T-helper 2 cell treated with Interferon-gamma antibody and Interleukin-4, amounts not matched to agents 5 μg/mL and 100 μg/mL, for 36 hours (primary cell): ENCODE data around the gene CITED4.

Experiments used
- DNase-seq: peaks from one replicate; pipeline ENCODE4 v3.0.0; 2021; ENCODE audit warnings: low spot score
- H3K27ac Mint-ChIP-seq: one replicate; pipeline ENCODE4 v1.8.0; 2021; ENCODE audit warnings: mild to moderate bottlenecking, mixed read lengths
- H3K27me3 Mint-ChIP-seq: one replicate; pipeline ENCODE4 v1.8.0; 2021; ENCODE audit warnings: low read depth, mixed read lengths
- H3K36me3 Mint-ChIP-seq: one replicate; pipeline ENCODE4 v1.8.0; 2021; ENCODE audit warnings: low read depth, mixed read lengths
- H3K4me1 Mint-ChIP-seq: one replicate; pipeline ENCODE4 v1.8.0; 2021; ENCODE audit warnings: low read depth, mixed read lengths
- H3K4me3 Mint-ChIP-seq: one replicate; pipeline ENCODE4 v1.8.0; 2022; ENCODE audit warnings: mild to moderate bottlenecking, moderate library complexity, mixed read lengths
- H3K9me3 Mint-ChIP-seq: one replicate; pipeline ENCODE4 v1.8.0; 2021; ENCODE audit warnings: mixed read lengths

The CITED4 gene

DNA sequence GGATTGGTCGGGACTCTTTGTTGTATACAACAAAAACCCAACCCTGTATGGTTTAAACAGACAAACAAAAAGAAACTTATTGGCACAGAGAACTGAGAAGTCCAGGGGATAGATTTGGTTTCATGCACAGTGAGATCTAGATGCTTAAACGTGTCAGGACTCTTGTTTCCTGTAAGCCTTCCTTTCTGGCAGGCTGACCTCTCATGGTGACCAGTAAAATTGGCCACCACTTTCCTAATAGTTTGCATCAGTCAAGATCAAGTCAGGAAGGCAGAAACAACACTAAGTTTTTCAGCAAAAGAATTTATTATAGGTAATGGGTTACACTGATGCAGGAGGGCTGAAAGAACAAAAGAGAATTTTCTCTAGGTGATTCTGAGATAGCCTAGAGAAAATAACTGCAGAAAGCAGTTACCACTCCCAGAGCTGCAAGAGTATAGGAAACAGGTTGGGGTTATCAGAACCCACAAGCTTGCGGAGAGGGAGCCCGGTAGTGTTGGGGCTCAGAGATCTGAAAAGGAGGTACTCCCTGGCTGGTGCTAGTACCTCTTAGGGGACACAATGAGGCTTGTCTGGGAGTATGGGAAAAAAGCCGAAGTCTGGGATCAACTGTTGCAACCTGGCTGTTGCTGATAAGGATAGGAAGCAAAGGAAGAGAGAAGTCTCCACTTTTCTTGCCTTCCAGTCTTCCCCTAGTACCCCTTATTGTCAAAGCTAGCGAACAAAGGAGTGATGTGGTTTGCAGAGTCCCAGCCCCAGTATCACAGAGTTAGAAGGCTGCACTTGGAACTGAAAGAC lies 21.4 kb downstream of the CITED4 start:
- Mint-ChIP-seq H3K27ac (peak overlapping the region; percentile 72), H3K4me3 (peak overlapping the region; percentile 54)
- no peak for DNase-seq

GRCh38 chr1:40839943-40840335 lies 22.2 kb downstream of the CITED4 start:
- no peaks in the 10 kb centered on the region for H3K9me3 Mint-ChIP-seq
- no peaks in the 10 kb centered on the region for H3K36me3 Mint-ChIP-seq
- peak overlapping the region; percentile 54 for H3K4me3 Mint-ChIP-seq
- peak overlapping the region; percentile 72 for H3K27ac Mint-ChIP-seq
- peaks cover 23% of the 10 kb centered on the region for H3K4me1 Mint-ChIP-seq
- no peaks in the 10 kb centered on the region for H3K27me3 Mint-ChIP-seq
- no peak for DNase-seq

More for the DNA sequence above, 21.4 kb downstream of the CITED4 start:
- Mint-ChIP-seq H3K9me3 (no peaks in the 10 kb centered on the region), H3K36me3 (no peaks in the 10 kb centered on the region), H3K4me1 (peaks cover 28% of the 10 kb centered on the region), H3K27me3 (no peaks in the 10 kb centered on the region)

- Mint-ChIP-seq H3K27me3 (no peaks in the 10 kb centered on the region), H3K4me1 (peaks cover 20% of the 10 kb centered on the region), H3K36me3 (no peaks in the 10 kb centered on the region), H3K4me3 (no peak overlapping the region), H3K27ac (no peak overlapping the region), H3K9me3 (no peaks in the 10 kb centered on the region)
- no peak for DNase-seq
Measured at GRCh38 chr1:40838980-40839942, 22.9 kb downstream of the CITED4 start.

DNA sequence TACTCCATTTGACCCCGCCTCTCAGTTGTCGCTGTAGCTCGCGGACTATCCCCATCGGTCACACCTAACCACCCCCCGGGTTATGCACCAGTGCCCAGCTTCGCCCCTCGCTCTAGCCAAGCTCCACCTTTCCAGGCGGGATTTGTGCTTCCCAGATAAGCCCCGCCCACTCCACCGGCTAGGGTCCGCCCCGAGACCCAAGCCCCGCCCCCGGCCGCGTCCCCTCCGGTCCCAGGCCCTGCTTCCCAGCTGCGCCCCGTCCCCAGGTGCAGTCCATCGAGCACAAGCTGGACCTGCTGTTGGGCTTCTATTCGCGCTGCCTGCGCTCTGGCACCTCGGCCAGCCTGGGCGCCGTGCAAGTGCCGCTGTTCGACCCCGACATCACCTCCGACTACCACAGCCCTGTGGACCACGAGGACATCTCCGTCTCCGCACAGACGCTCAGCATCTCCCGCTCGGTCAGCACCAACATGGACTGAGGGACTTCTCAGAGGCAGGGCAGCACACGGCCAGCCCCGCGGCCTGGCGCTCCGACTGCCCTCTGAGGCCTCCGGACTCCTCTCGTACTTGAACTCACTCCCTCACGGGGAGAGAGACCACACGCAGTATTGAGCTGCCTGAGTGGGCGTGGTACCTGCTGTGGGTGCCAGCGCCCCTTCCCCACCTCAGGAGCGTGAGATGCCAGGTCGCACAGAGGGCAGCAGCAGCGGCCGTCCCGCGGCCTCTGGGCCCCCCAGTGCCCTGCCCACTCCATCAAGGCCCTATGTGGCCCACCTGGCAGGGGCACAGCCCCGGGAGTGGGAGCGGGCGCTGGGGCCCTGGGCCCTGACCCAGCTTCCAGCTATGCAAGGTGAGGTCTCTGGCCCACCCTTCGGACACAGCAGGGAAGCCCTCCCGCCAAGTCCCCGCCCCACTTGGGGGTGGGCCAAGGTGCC lies 23.9 kb downstream of the CITED4 start:
- H3K9me3 Mint-ChIP-seq = no peaks in the 10 kb centered on the region
- no peak overlapping the region for H3K4me3 Mint-ChIP-seq
- no peak for DNase-seq
- H3K27me3 Mint-ChIP-seq = no peaks in the 10 kb centered on the region
- H3K27ac Mint-ChIP-seq = no peak overlapping the region
- peaks cover 20% of the 10 kb centered on the region for H3K4me1 Mint-ChIP-seq
- no peaks in the 10 kb centered on the region for H3K36me3 Mint-ChIP-seq

- H3K4me1 Mint-ChIP-seq = peaks cover 20% of the 10 kb centered on the region
- DNase-seq = no peak
- no peaks in the 10 kb centered on the region for H3K9me3 Mint-ChIP-seq
- H3K36me3 Mint-ChIP-seq = no peaks in the 10 kb centered on the region
- no peak overlapping the region for H3K4me3 Mint-ChIP-seq
- H3K27me3 Mint-ChIP-seq = no peaks in the 10 kb centered on the region
- H3K27ac Mint-ChIP-seq = no peak overlapping the region
Measured at GRCh38 chr1:40837601-40838000, 24.6 kb downstream of the CITED4 start.

DNA sequence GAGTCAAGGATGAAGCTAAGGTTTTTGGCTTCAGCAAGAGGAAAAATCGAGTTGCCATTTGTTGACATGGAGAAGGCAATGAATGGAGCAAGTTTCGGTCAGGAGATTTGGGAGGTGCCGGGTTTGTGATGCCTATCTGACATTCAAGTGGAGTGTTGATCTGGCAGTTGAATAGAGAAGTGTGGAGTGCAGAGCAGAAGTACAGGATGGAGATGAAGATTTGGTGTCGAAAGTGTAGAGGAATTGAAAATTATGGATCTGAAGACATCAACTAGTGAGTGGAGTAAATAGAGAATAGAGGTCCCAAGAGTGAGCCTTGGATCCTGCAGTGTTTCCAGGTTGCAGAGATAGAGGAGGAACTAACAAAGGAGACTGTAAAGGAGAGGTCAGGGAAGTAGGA lies 25.9 kb downstream of the CITED4 start:
- DNase-seq = no peak
- Mint-ChIP-seq H3K27me3 (no peaks in the 10 kb centered on the region), H3K27ac (no peak overlapping the region), H3K36me3 (no peaks in the 10 kb centered on the region), H3K9me3 (no peaks in the 10 kb centered on the region), H3K4me1 (peaks cover 18% of the 10 kb centered on the region), H3K4me3 (no peak overlapping the region)

DNA sequence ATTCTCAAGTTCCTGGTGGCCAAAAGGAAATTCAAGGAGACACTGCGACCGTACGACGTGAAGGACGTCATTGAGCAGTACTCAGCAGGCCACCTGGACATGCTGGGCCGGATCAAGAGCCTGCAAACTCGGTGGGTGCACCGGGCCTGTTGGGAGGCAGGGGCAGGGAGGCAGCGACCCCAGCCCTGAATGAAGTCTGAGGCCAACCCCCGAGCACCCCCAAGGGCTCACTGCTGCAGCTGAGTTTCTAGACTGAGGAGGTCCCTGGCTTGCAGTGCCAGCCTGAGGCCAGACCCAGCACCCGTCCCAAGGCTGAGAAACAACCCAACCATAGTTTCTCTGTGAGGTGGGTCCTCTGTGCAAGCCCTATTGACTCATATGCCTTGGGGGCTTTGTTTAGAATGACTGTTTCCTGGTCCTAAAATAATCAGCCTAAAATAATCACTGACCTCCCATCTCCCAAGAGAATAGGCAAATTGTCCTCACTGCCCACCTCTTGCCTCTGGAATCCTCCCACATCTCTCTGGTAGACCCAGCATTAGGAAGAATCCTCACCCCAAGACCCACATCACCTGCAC lies 27.1 kb downstream of the CITED4 start:
- Mint-ChIP-seq H3K27ac (no peak overlapping the region), H3K9me3 (no peaks in the 10 kb centered on the region), H3K36me3 (no peaks in the 10 kb centered on the region), H3K27me3 (no peaks in the 10 kb centered on the region), H3K4me3 (no peak overlapping the region), H3K4me1 (peaks cover 5% of the 10 kb centered on the region)
- DNase-seq = no peak

GRCh38 chr1:40833979-40834378 lies 28.2 kb downstream of the CITED4 start:
- no peak overlapping the region for H3K27ac Mint-ChIP-seq
- H3K36me3 Mint-ChIP-seq = no peaks in the 10 kb centered on the region
- H3K9me3 Mint-ChIP-seq = no peaks in the 10 kb centered on the region
- H3K4me1 Mint-ChIP-seq = no peaks in the 10 kb centered on the region
- H3K27me3 Mint-ChIP-seq = no peaks in the 10 kb centered on the region
- H3K4me3 Mint-ChIP-seq = no peak overlapping the region
- DNase-seq = no peak

DNA sequence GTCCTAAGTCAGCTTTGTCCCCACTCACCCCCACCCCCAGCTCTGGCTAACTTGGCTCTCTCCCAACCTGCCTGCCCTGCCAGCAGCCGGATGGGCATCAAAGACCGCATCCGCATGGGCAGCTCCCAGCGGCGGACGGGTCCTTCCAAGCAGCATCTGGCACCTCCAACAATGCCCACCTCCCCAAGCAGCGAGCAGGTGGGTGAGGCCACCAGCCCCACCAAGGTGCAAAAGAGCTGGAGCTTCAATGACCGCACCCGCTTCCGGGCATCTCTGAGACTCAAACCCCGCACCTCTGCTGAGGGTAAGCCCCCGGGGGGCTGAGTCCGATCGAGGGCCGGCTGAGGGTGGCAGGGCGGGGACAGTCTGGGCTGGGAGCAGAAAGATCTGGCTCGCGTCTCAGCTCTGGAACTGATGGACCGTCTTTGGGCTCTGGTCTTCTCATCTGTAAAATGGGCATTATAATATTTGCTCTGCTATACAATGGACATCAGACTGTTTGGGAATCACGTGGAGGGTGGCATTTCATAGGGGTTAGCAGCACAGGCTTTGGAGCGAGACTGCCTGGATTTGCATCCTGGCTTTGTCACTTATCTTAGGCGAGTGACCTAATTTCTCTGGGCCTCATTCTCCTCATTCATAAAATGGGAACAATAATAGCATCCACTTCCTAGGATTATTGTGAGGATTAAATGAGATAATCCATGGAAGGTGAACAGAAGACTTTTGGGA lies 31.0 kb downstream of the CITED4 start:
- Mint-ChIP-seq H3K4me1 (peaks cover under 1% of the 10 kb centered on the region), H3K27me3 (no peaks in the 10 kb centered on the region), H3K36me3 (no peaks in the 10 kb centered on the region), H3K9me3 (no peaks in the 10 kb centered on the region), H3K27ac (no peak overlapping the region), H3K4me3 (no peak overlapping the region)
- no peak for DNase-seq

- Mint-ChIP-seq H3K27ac (no peak overlapping the region), H3K9me3 (no peaks in the 10 kb centered on the region), H3K36me3 (no peaks in the 10 kb centered on the region), H3K27me3 (no peaks in the 10 kb centered on the region), H3K4me3 (no peak overlapping the region), H3K4me1 (peaks cover 7% of the 10 kb centered on the region)
- no peak for DNase-seq
Measured at GRCh38 chr1:40830419-40830943, 31.7 kb downstream of the CITED4 start.

DNA sequence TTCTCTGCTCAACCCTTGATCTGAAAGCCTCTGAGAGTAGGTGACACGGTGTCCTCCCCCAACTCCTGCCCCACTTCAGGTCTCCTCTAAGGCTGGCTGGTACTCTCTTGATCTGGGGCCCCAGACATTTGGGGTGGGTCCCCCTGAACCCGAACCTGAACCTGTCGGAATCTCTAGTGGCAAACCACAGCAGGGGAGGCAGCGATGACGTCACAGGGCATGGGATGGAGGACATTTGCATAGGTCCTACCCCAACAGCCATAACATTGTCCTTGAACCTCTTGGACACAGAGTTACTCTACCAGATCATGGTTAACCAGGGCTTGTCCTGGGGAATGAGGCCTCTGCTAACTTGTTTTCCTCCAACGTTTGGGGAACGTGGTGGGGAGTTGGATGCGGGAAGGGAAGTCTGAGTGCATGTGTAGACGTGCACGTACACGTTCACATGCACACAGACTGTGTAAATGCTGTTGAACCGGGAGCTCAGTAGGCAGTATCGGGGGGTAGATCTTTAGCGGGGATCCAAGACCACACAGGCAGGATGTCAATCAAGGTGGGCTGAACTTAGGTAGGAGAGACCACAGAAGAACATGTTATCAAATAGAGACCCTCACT lies 32.4 kb downstream of the CITED4 start:
- no peaks in the 10 kb centered on the region for H3K9me3 Mint-ChIP-seq
- DNase-seq = no peak
- H3K36me3 Mint-ChIP-seq = no peaks in the 10 kb centered on the region
- no peaks in the 10 kb centered on the region for H3K27me3 Mint-ChIP-seq
- H3K4me1 Mint-ChIP-seq = peaks cover 14% of the 10 kb centered on the region
- no peak overlapping the region for H3K4me3 Mint-ChIP-seq
- H3K27ac Mint-ChIP-seq = no peak overlapping the region

- no peak overlapping the region for H3K27ac Mint-ChIP-seq
- H3K4me3 Mint-ChIP-seq = no peak overlapping the region
- DNase-seq = no peak
- H3K36me3 Mint-ChIP-seq = no peaks in the 10 kb centered on the region
- peaks cover 14% of the 10 kb centered on the region for H3K4me1 Mint-ChIP-seq
- no peaks in the 10 kb centered on the region for H3K27me3 Mint-ChIP-seq
- H3K9me3 Mint-ChIP-seq = no peaks in the 10 kb centered on the region
Measured at GRCh38 chr1:40825996-40826395, 36.2 kb downstream of the CITED4 start.
